BE2C (cell line): ENCODE measurements around the gene SLC27A2.

Experiments
- DNase-seq: peaks from one replicate; pipeline ENCODE4 v3.0.0-alpha.2; 2020
- H3K27me3 ChIP-seq: fragments of 250-450 bp; sonication (Bioruptor Pico); 2 replicates; pipeline ENCODE4 v1.5.1; 2020; ENCODE audit warnings: mild to moderate bottlenecking
- H3K36me3 ChIP-seq: fragments of 250-450 bp; sonication (Bioruptor Pico); 2 replicates; pipeline ENCODE4 v1.5.1; 2020; ENCODE audit warnings: mild to moderate bottlenecking
- H3K4me1 ChIP-seq: fragments of 250-450 bp; sonication (Bioruptor Pico); 2 replicates; pipeline ENCODE4 v1.5.1; 2020
- H3K4me3 ChIP-seq: 2 replicates; pipeline ENCODE4 v1.5.1; 2011; ENCODE audit warnings: low read depth, low read length
- H3K9me3 ChIP-seq: fragments of 250-450 bp; sonication (Bioruptor Pico); 2 replicates; pipeline ENCODE4 v1.5.1; 2020
- CTCF ChIP-seq: IDR thresholded peaks from 2 replicates; pipeline ENCODE4 v1.5.1; 2012; ENCODE audit warnings: mild to moderate bottlenecking, low read depth, low read length

SLC27A2 gene

GRCh38 chr15:50190723-50191122 is 8.7 kb downstream of the SLC27A2 start:
- no peaks in the 10 kb centered on the region for H3K9me3 ChIP-seq
- no peak overlapping the region for H3K4me3 ChIP-seq
- DNase-seq = no peak
- H3K36me3 ChIP-seq = no peaks in the 10 kb centered on the region
- no peaks in the 10 kb centered on the region; the same call in 1 of the 2 replicates for H3K27me3 ChIP-seq
- no peaks in the 10 kb centered on the region for H3K4me1 ChIP-seq
- no peak for TF ChIP-seq CTCF

GRCh38 chr15:50192164-50192563 is 10.2 kb downstream of the SLC27A2 start:
- Histone ChIP-seq H3K4me3 (no peak overlapping the region), H3K4me1 (no peaks in the 10 kb centered on the region), H3K36me3 (no peaks in the 10 kb centered on the region), H3K9me3 (no peaks in the 10 kb centered on the region), H3K27me3 (peaks cover 5% of the 10 kb centered on the region)
- TF ChIP-seq CTCF = no peak
- no peak for DNase-seq

- DNase-seq = no peak
- H3K36me3 ChIP-seq = no peaks in the 10 kb centered on the region
- TF ChIP-seq CTCF = no peak
- H3K27me3 ChIP-seq = peaks cover 5% of the 10 kb centered on the region
- H3K4me1 ChIP-seq = no peaks in the 10 kb centered on the region
- no peak overlapping the region for H3K4me3 ChIP-seq
- no peaks in the 10 kb centered on the region for H3K9me3 ChIP-seq
Observed at GRCh38 chr15:50192926-50193620, 11.1 kb downstream of the SLC27A2 start.

- DNase-seq = no peak
- Histone ChIP-seq H3K36me3 (no peaks in the 10 kb centered on the region), H3K4me1 (no peaks in the 10 kb centered on the region), H3K4me3 (no peak overlapping the region), H3K9me3 (no peaks in the 10 kb centered on the region), H3K27me3 (no peaks in the 10 kb centered on the region; the same call in 1 of the 2 replicates)
- TF ChIP-seq CTCF = no peak
Observed at GRCh38 chr15:50202003-50202402, 20.0 kb downstream of the SLC27A2 start.

- no peaks in the 10 kb centered on the region for H3K27me3 ChIP-seq
- TF ChIP-seq CTCF = no peak
- no peak for DNase-seq
- H3K9me3 ChIP-seq = no peaks in the 10 kb centered on the region
- no peak overlapping the region for H3K4me3 ChIP-seq
- H3K36me3 ChIP-seq = no peaks in the 10 kb centered on the region
- no peaks in the 10 kb centered on the region for H3K4me1 ChIP-seq
Observed at GRCh38 chr15:50206020-50206419, 24.0 kb downstream of the SLC27A2 start.

GRCh38 chr15:50209809-50210208 is 27.8 kb downstream of the SLC27A2 start:
- no peak for TF ChIP-seq CTCF
- Histone ChIP-seq H3K27me3 (peaks cover 6% of the 10 kb centered on the region), H3K9me3 (no peaks in the 10 kb centered on the region), H3K4me3 (no peak overlapping the region), H3K36me3 (no peaks in the 10 kb centered on the region; the same call in 1 of the 2 replicates), H3K4me1 (no peaks in the 10 kb centered on the region)
- no peak for DNase-seq
